Stimulated activated CD8-positive, alpha-beta memory T cell treated with anti-CD3 and anti-CD28 coated beads, Interleukin-12 subunit alpha, Interleukin-12 subunit beta, amount 100 ng/mL, for 24 hours (primary cell): ENCODE measurements around the gene SLC5A4.
"Not testable (repeated sequence)": the region's sequence is repeated elsewhere in the genome, so short reads cannot be mapped to it uniquely, and the experiment has no call there.

ENCODE experiments used
- DNase-seq: peaks from one replicate; pipeline ENCODE4 v3.0.0-alpha.2; 2020; ENCODE audit errors: extremely low read depth

The SLC5A4 gene

GRCh38 chr22:32199961-32200360 is 55.2 kb downstream of the SLC5A4 start:
- DNase-seq: no peak

- no peak for DNase-seq
Measured at GRCh38 chr22:32199341-32199740, 55.8 kb downstream of the SLC5A4 start.

GRCh38 chr22:32197553-32198226 is 57.5 kb downstream of the SLC5A4 start:
- DNase-seq: not testable (repeated sequence)

GRCh38 chr22:32195900-32196299 is 59.2 kb downstream of the SLC5A4 start:
- DNase-seq: not testable (repeated sequence)

- not testable (repeated sequence) for DNase-seq
Measured at GRCh38 chr22:32193346-32193745, 61.8 kb downstream of the SLC5A4 start.

GRCh38 chr22:32191021-32191420 is 64.1 kb downstream of the SLC5A4 start:
- not testable (repeated sequence) for DNase-seq

- DNase-seq: no peak
Measured at GRCh38 chr22:32185821-32186220, 69.3 kb downstream of the SLC5A4 start.

- DNase-seq: no peak
Measured at GRCh38 chr22:32183625-32184024, 71.5 kb downstream of the SLC5A4 start.

GRCh38 chr22:32181043-32181442 is 74.1 kb downstream of the SLC5A4 start:
- no peak for DNase-seq

GRCh38 chr22:32177221-32177765 is 77.9 kb downstream of the SLC5A4 start:
- DNase-seq: no peak

- DNase-seq: no peak
Measured at GRCh38 chr22:32175683-32176644, 79.2 kb downstream of the SLC5A4 start.

- DNase-seq: no peak
Measured at GRCh38 chr22:32175115-32175514, 80.0 kb downstream of the SLC5A4 start.
